GM21515 (cell line): ENCODE measurements around the gene SLC47A2.
"Not testable (repeated sequence)": the region's sequence is repeated elsewhere in the genome, so short reads cannot be mapped to it uniquely, and the experiment has no call there.

ENCODE experiments used
- ATAC-seq: cut with Tn5 transposase; IDR thresholded peaks from one replicate; pipeline ENCODE4 v1.9.1; 2021; ENCODE audit not compliant: unreplicated experiment

The SLC47A2 gene

DNA sequence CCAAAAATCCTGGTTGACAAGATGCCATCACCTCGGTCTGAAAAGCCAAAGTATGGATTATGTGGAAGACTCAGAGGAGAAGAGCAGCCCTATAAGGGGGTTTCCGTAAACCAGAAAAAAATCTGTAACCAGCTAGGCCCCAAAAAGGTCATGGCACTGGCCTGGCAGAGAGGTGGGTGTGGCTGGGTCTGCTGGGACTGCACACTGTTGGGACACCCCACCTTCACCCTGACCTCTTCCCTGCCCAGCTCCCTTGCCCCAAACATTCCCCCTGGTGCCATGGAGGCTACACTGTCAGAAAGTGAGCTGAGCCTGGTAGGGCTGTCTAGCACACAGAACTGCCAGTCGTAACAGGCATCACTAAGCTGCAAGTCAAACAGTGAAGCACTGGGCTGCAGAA lies 6.5 kb downstream of the SLC47A2 start:
- ATAC-seq: no peak

DNA sequence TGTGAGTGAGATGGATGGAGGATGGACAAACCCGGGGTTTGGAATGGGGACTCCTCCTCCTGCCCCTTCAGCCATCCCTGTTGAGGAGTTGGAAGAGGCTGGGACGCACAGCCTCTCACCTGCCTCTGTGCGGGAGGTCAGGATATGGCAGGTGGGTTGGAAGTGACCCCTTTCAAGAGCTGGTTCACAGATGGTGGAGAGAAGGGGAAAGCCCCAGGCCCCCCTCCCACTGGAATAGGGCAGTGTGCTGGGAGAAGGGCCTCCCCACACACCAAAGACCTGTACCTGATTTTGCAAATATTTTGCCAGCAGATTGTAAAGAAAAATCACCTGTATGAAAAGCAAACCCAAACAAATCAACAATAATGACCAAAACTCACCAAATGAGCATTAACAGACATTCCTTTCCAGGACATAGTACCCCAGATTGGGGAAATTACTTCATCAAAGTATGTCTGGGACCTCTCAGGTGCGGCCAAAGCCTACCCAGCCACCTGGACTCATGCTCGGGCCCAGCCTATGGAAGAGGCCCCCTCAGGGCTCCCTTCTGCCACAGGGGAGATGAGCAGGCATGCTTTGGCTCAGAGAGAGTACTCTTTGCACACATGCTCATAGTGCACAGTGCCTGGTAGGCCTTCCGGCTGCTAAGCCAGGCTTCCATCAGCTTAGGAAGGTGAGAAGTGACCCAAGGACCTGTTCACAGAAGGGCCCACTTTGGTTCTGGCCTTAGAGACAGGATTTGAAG lies 7.8 kb downstream of the SLC47A2 start:
- ATAC-seq: no peak

DNA sequence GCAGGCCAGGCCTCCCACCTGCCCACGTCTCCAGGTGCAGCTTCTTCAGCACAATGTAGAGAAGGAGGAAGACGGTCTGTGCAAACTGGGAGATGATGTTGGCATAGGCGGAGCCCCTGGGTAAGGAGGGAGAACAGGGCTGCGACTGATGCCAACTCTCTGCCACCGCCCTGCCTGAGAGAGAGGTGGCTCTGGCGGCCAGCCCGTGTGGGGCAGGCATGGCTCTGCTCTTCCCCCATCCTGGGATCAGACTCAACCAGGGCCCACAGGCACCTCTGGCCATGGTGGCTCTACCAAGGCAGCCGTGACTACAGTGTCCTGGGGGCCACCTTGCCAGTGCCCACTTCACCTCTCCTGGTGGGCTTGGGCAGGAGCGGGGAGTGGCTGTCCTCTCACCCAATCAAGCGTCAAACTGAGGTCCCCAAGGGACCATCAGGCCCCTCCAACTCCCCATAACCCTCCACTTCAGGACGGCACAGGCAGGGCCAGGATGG lies 8.6 kb downstream of the SLC47A2 start:
- ATAC-seq: no peak

DNA sequence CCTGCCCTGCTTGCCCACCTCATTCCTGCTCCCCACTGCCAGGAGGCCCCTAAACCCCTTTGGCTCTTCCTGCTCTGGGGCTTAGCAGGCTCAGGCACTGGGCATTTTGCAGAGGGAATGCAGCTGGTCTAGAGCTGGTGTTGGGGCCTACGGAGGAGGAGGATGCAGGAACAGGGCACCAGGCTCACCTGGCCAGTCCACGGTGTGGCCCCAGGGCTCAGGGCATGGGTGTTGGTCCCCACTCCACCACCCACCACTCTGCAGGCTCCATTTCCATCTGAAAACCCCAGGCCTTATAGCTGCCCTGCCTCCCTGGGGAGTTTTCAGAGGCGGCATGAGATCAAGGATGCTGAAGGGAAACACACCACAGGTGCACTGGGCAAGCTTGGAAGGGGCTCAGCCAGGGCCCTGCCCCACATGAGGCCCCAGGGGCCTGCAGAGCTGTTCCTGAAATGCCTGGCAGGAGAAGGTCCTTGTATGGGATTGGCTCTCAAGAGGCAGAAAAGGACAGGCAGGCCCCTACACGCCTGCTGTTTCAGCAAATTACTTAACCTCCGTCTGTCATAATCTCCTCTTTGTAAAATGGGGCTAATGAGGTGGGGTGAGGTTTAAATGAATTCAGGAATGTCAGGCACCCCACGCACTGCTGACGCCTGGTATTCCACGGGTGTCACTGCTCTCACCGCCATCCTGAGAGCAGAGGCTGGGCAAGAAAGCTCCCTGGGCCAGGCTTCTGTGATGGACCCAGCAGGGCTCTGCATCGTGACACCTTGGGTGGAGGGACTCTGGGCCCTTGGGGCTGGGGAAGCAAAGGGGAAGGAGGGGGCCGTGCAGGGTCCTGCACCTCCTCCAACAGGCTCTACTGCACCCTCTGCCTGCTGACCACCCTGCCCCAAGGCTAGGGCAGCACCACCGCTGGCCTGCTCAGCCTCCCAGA lies 9.3 kb downstream of the SLC47A2 start:
- no peak for ATAC-seq

DNA sequence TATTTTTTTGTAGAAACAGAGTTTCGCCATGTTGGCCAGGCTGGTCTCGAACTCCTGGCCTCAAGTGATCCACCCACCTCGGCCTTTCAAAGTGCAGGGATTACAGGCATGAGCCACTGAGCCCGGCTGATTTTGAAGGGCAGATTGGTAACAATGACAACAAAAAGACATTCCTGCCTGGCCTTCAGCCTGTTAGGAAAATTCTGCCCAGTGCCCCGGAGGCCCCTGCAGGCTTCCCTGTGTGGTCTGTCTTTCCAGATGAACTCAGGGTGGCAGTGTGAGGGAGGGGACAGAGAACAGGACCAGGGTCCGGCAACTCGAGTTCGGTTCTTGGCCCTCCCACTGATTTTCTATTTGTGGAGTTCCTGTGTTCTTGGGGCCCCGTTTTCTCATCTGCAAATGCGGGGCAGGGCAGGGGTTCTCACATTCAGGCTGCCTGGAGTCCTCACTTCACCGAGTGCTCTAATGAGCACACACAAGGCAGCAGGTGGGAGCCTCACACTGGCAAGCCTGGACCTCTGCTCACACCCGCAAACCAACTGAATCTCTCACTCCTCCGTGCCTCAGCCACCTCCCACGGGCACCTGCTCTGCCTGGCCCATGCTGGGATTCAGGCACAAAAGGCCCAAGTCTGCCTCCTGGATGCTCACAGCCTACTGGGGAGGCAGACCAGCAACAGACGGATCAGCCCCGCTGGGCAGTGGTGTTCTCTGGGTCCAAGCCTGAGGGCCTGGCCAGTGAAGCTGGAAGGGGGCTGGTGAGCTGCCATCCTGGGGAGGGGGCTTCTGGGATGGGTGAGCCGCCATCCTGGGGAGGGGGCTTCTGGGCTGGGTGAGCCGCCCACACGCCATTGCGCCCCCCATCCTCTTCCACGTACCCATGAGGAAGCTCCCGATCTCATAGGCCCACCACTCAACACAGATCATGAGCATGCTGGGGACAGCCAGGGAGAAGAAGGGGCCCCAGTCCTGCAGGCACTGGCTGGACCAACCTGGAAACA lies 10.3 kb downstream of the SLC47A2 start:
- ATAC-seq: no peak

DNA sequence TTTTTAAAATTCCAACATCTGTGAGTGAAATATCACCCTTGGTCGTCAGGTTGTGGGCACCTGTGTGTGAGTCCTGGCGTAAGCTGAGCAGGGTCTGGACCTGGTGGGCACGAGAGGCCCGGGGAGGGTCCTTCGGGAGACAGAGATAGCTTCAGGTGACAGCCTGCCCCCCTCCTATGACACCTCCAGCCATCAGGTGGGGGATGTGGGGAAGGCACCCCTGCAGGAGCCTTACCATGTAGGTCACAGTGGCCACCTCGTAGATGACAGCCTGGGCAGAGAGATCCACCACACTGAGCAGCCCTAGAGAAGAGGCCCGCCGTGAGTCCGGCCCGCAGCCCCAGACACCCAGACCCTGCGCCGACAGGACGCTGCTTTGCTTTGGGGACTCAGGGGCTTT lies 11.2 kb downstream of the SLC47A2 start:
- no peak for ATAC-seq

DNA sequence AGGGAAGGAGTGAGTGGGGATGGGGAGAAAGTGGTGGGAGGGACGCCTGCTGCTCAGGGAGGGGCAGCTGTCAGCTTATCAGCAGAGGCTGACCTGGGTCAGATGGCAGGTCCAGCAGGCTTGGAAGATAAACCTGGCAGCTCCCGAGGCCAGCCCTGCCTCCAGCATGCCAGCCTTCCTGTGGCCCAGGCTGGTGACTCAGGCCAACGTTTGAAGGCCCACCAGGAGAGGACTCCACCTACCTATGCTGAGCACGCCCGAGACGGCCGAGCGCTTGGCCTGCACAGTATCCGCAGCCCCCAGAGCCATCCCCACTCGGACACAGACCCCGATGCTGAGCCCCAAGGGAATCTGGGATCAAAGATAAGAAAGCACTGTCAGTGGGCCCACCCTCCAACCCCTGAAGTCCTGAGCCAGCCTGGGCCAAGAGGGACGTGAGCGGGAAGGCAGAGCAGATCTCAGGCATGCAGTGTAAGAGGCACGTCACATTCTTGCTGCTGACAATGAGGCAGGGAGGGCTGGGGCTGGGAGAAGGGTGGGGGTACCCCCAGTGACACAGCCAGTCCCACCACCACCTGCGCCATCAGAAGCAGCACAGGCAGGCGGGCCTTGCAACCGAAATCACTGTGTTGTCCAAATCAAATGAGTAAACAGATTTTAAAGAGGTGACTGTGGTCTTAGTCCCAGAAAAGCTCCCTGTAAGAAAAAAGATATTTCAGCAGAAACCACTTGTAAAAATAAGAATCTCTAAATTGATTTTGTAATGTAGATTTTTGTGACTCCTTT lies 12.4 kb downstream of the SLC47A2 start:
- no peak for ATAC-seq

DNA sequence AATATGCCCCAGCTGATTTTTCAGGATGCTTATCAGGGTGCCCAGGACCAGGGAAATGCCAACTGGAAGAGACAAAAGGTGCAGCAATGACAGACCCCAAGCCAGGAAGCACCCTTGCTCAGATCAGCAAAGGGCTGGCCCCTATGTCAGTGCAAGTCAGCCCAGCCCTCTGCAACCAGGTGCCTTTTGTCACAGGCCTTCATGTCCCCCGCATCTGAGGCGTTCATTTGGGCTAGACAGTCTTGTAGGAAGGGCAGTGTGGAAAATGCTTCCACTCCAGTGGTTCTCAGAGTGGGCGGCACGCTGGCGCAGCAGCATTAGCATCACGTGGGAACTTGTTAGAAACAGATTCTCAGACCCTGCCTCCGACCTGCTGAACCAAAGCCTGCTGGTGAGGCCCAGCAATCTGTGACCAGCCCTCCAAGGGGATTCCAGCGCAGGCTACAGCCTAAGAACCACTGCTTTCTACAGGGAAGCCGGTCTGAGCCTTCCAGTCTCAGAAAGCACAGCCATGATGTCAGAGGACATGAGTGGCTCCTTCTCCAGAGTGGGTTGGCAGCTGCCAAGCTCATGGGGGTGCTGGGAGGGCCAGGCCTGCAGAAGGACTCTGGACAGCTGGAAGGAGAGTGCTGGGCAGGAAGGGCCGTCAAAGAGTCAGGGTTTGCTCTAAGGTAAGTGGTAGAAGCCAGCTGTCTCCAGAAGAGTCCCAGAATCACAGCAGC lies 13.1 kb downstream of the SLC47A2 start:
- ATAC-seq: no peak

DNA sequence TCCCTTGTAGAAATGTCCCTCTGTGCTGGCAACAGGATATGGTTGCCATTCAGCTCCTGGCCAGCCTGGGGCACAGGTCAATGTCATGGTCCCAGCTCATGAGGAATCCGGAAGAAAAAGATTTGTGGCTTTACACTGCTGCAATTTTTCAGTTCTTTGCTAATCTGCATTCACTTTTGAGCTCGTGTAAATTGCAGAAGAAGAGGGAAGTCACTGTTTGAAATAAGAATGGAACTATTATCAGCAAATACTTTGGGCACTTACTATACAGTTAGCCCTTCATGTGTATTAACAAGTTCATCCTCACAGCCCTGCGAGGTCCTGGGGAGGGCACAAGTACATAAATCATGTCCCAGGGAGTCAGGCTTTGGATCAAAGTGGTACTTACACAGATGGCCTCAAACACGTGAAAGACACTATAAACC lies 14.2 kb downstream of the SLC47A2 start:
- no peak for ATAC-seq

DNA sequence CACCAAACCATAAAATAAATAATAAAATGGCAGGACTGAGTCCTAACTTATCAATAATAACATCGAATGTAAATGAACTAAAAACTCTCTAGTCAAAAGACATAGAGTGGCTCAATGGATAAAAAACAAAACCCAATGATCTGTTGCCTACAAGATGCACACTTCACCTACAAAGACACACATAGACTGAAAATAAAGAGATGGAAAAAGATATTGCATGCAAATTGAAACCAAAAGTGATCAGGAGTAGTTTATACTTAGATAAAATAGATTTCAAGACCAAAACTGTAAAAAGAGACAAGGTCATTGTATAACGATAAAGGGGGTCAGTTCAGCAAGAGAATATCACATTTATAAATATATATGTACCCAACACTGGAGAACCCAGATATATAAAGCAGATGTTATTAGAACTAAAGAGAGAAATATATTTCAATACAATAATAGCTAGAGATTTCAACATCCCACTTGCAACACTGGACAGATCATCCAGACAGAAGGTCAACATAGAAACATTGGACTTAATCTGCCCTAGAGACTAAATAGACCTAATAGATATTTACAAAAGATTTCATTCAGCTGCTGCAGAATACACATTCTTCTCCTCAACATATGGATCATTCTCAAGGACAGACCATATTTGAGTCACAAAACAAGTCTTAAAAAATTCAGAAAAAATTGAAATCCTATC lies 29.8 kb downstream of the SLC47A2 start:
- ATAC-seq: no peak

DNA sequence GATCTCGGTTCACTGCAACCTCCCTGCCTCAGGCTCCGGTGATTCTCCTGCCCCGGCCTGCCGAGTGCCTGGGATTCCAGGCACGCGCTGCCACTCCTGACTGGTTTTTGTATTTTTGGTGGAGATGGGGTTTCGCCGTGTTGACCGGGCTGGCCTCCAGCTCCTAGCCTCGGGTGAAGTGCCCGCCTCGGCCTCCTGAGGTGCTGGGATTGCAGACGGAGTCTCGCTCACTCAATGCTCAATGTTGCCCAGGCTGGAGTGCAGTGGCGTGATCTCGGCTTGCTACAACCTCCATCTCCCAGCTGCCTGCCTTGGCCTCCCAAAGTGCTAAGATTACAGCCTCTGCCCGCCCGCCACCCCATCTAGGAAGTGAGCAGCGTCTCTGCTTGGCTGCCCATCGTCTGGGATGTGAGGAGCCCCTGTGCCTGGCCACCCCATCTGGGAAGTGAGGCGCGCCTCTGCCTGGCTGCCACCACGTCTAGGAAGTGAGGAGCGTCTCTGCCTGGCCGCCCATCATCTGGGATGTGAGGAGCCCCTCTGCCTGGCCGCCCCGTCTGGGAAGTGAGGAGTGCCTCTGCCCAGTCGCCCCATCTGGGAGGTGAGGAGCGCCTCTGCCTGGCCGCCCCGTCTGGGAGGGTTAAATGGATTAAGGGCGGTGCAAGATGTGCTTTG lies 31.3 kb downstream of the SLC47A2 start:
- ATAC-seq: not testable (repeated sequence)

DNA sequence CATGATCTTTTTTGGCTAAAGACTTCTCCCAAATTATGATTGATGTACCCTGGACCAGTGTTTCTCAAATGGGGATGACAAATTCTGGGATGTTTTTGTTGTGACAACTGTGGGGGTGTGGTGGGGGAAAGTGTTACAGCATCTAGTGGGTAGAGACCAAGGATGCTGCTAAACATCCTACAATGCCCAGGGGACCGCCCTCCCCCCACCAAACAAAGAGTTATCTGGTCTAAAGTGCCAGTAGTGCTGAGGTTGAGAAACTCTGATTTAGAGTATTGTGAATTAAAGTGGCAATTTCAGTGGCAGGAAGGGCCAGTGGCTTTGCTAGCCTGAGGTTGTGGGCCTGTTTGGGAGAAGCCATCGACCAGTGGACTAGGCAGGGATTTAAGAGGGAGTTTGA lies 33.3 kb downstream of the SLC47A2 start:
- no peak for ATAC-seq

DNA sequence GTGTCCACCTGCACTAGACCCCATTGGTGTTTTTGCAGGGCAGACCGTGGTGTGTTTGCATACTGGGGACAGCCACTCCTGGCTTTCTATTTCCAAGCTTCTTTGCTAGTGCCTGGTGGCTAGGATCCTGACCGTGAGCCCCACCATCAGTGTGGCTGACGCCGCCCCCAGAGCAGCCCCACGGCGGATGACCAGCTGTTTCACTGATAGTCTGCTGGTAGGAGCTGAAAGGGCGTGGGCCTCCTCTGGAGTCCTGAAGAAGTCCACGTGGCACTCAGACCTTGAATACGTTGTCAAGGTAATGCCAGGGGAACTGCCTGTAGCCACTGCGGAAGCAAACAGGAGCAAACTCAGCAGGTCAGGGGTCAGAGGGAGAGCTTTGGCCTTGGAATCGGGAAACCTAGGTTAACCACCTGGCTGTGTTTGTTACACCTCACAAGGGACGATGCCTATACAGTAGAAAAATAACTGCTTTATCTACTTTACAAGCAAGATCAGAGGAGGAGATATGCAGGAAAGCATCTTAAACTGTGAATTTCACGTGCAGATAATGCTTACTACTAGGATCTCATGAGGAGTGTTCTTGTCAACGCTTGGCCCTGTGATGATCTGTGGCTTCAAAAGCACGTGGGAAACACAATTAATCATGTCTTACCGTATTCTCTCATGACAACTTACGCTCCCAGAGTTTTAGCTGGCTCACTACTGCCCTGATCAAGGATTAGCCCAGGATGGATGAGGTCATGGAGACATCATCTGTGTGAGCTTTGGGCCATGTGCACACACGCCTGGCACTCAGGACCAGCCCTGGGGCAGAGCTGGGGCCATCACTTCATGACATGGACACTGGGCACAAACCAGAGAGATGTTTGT lies 37.6 kb downstream of the SLC47A2 start:
- no peak for ATAC-seq

DNA sequence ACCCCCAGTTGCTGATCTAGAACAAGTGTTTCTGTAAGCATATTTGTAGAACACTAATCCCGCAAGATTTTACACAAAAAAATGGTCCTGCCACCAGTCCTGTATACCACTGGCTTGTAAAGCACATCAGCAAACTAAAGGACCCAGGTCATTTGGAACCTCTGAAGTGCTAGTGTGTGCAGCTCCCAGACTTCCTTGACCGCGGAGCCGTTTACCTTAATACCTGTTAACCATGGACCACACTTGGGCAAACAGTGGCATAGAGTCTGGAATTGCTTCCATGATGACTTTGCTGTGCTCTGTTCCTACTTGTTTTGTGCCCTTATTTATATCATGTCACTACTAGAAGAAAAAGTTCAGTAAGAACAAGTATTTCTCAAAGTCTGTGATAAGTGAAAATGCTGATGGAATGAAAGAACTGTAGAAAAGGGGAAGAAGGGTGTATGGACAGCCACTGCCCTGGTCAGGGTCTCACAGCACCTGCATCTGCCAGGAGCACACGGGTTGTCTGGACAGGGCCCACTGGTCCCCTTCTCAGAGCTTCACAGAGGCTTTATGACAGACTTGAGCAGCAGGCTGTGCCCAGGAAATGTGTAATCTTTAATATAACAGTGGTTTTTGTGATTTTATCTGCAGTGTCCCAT lies 38.5 kb downstream of the SLC47A2 start:
- no peak for ATAC-seq

DNA sequence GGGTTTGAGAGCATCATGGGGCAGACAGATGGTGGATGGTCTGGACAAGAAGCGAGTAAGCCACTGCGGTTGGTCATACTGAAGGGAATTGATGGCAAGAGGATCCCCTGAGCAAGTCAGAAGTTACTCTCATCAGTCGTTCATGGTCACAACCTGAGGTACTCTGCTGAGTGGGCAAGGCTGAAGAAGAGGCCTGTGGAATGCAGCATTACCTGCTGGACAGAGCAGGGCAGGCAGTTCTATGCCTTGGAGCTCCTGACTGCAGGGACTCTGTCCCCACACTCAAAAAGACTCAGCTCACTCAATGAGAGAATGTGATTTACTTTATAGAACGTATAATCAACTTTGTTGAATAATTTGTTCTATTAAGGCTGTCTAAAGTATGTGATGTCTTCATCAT lies 39.5 kb downstream of the SLC47A2 start:
- ATAC-seq: no peak

DNA sequence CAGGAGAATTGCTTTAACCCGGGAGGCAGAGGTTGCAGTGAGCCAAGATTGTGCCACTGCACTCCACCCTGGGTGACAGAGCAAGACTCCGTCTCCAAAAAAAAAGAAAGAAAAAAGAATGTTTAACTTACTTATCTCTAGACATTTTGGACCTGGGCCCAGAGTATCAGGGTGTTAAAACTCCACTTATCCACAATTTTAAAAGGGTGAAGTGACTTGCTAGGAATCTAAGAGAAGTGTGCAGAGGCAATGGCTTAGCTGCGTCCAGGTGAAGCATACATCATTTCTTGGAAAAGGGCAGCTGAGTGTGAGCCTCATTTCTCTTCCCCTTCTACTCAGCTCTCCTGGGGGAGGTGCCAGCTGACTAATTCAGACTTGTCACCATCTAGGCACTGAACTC lies 42.8 kb downstream of the SLC47A2 start:
- no peak for ATAC-seq
